Vagina (tissue), 2 donors: ENCODE data around the gene TBX18.

Experiments used
- POLR2A ChIP-seq, 2 donors: fragments of 450-650 bp; IDR thresholded peaks; one replicate each; pipeline ENCODE4 v1.6.1; 2017; ENCODE audit warnings: antibody characterized with exemption in 2 of 2, mild to moderate bottlenecking in 2 of 2, moderate library complexity in 2 of 2
- TF ChIP-seq, protein P1 (sequence below), 3 experiments: fragments of 450-650 bp in 2 of 3; fragments of 200-600 bp in 1 of 3; sonication (generic) in 1 of 3; IDR thresholded peaks; one replicate each; pipeline ENCODE4 v1.5.1; 2017 to 2019; ENCODE audit warnings: antibody characterized with exemption in 3 of 3, mild to moderate bottlenecking in 2 of 3, moderate library complexity in 2 of 3

DNA sequence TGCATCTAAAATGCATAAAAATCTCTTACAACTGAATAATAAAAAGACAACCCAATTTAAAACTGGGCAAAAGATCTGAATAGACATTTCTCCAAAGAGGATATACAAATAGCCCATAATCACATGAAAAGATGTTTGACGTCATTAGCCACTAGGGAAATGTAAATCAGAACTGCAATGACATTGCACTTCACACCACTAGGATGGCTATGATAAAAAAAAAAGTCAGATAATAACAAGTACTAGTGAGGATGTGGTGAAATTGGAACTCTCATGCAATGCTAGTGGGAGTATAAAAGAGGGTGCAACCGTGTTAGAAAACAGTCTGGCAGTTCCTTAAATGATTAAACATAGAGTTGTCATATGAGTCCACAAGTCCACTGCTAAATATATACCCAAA is 24.3 kb upstream of the TBX18 start:
- TF ChIP-seq, protein P1, sequence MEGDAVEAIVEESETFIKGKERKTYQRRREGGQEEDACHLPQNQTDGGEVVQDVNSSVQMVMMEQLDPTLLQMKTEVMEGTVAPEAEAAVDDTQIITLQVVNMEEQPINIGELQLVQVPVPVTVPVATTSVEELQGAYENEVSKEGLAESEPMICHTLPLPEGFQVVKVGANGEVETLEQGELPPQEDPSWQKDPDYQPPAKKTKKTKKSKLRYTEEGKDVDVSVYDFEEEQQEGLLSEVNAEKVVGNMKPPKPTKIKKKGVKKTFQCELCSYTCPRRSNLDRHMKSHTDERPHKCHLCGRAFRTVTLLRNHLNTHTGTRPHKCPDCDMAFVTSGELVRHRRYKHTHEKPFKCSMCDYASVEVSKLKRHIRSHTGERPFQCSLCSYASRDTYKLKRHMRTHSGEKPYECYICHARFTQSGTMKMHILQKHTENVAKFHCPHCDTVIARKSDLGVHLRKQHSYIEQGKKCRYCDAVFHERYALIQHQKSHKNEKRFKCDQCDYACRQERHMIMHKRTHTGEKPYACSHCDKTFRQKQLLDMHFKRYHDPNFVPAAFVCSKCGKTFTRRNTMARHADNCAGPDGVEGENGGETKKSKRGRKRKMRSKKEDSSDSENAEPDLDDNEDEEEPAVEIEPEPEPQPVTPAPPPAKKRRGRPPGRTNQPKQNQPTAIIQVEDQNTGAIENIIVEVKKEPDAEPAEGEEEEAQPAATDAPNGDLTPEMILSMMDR (IDR thresholded peaks at IDR 0.05) = no peak
- TF ChIP-seq POLR2A (IDR thresholded peaks at IDR 0.05) = no peak
